ENCODE data around the gene ANO2.

Gene ANO2

GRCh38 chr12:5561846-5562245 is 383.2 kb downstream of the ANO2 start:
- no peak for ATAC-seq
- TF ChIP-seq, protein P1, sequence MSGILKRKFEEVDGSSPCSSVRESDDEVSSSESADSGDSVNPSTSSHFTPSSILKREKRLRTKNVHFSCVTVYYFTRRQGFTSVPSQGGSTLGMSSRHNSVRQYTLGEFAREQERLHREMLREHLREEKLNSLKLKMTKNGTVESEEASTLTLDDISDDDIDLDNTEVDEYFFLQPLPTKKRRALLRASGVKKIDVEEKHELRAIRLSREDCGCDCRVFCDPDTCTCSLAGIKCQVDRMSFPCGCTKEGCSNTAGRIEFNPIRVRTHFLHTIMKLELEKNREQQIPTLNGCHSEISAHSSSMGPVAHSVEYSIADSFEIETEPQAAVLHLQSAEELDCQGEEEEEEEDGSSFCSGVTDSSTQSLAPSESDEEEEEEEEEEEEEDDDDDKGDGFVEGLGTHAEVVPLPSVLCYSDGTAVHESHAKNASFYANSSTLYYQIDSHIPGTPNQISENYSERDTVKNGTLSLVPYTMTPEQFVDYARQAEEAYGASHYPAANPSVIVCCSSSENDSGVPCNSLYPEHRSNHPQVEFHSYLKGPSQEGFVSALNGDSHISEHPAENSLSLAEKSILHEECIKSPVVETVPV (CRISPR knock-in tag; IDR thresholded peaks at IDR 0.05): no peak
- TF ChIP-seq GLIS3 (CRISPR knock-in tag; IDR thresholded peaks at IDR 0.05): no peak
- no peak for TF ChIP-seq PATZ1 (CRISPR knock-in tag; IDR thresholded peaks at IDR 0.05; ENCODE audit: borderline replicate concordance)
- TF ChIP-seq ISL1 (CRISPR knock-in tag; IDR thresholded peaks at IDR 0.05): no peak
- TF ChIP-seq ZNF70 (CRISPR knock-in tag; IDR thresholded peaks at IDR 0.05): no peak
- no peak for TF ChIP-seq ARNTL (CRISPR knock-in tag; IDR thresholded peaks at IDR 0.05; ENCODE audit: borderline replicate concordance, low read depth)
- no peak for TF ChIP-seq ESRRG (CRISPR knock-in tag; IDR thresholded peaks at IDR 0.05)

DNA sequence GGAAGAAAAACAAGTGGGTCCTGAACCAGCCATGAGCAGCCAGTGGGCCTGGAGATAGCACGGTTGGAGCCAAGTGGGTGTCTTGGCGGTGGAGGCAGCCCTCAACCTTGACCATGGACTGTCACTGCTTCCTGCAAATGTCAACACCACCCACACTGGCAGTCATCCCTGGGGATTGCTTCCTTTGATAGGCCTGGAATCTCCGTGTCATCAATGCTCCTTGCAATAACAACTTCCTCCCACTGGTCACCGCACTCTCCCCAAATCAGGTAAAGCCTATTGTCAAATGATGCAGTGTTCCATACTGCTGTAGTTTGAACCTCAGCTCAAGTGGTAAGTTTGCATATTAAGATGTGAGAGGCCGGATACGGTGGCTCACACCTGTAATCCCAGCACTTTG is 384.0 kb downstream of the ANO2 start:
- TF ChIP-seq CSDC2 (CRISPR knock-in tag; IDR thresholded peaks at IDR 0.05): no peak
- TF ChIP-seq OSR1 (CRISPR knock-in tag; IDR thresholded peaks at IDR 0.05): no peak
- TF ChIP-seq BACH2 (CRISPR knock-in tag; IDR thresholded peaks at IDR 0.05; ENCODE audit: borderline replicate concordance): no peak
- TF ChIP-seq GLIS3 (CRISPR knock-in tag; IDR thresholded peaks at IDR 0.05): no peak
- TF ChIP-seq ESRRG (CRISPR knock-in tag; IDR thresholded peaks at IDR 0.05): no peak
- TF ChIP-seq ZNF565 (CRISPR knock-in tag; conservative IDR thresholded peaks at IDR 0.05; ENCODE audit: low read depth): no peak
- no peak for TF ChIP-seq CREB5 (CRISPR knock-in tag; IDR thresholded peaks at IDR 0.05; ENCODE audit: low read depth)
- no peak for TF ChIP-seq ZC3H10 (CRISPR knock-in tag; IDR thresholded peaks at IDR 0.05)
- TF ChIP-seq ZFP30 (CRISPR knock-in tag; IDR thresholded peaks at IDR 0.05): no peak
- no peak for TF ChIP-seq PPARA (CRISPR knock-in tag; IDR thresholded peaks at IDR 0.05; ENCODE audit: borderline replicate concordance)
- TF ChIP-seq PATZ1 (CRISPR knock-in tag; IDR thresholded peaks at IDR 0.05; ENCODE audit: borderline replicate concordance): no peak
- TF ChIP-seq ZNF70 (CRISPR knock-in tag; IDR thresholded peaks at IDR 0.05): no peak
- TF ChIP-seq ISL1 (CRISPR knock-in tag; IDR thresholded peaks at IDR 0.05): no peak
- no peak for ATAC-seq

GRCh38 chr12:5560265-5560664 is 384.8 kb downstream of the ANO2 start:
- ATAC-seq: no peak
- TF ChIP-seq ARNTL (CRISPR knock-in tag; IDR thresholded peaks at IDR 0.05; ENCODE audit: borderline replicate concordance, low read depth): no peak

- no peak for TF ChIP-seq PPARA (CRISPR knock-in tag; IDR thresholded peaks at IDR 0.05; ENCODE audit: borderline replicate concordance)
- ATAC-seq: no peak
Measured at GRCh38 chr12:5557906-5558305, 387.2 kb downstream of the ANO2 start.

DNA sequence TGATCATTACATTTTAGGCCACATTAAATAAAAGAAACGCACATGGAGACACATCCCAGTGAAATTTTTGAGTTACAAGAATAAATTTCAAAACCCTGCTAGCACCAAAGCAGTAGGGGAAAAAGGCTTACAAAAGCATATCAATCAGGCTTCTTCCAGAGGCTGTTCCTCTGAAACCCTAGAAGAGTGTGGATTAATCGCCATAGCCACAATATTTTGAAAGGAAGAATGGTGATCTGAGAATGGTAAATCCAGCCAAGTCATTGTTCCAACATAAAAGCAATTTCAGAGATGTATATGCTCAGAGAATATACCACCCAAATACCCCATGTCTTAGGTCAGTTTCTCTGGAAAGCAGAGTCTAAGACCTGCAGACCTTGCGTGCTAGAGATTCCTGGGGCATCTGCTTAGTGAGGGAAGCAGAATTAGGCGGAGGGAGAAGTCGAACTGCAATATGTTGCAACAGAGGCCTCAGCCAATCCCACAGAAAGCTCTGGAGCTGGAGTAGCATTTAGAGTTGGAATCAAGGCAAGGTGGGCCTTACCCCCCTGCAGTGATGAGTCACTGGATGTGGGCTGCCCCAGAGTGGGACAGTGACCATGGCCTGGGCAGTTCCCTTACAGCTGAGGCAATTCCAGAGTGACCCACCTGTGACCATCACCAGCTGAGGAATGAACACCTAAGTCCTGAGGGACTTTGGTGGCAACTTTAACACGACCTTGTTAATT is 387.9 kb downstream of the ANO2 start:
- ATAC-seq: no peak
- TF ChIP-seq GLIS3 (CRISPR knock-in tag; IDR thresholded peaks at IDR 0.05) (no peak), SNAI2 (CRISPR knock-in tag; IDR thresholded peaks at IDR 0.05) (no peak), ZFP30 (CRISPR knock-in tag; IDR thresholded peaks at IDR 0.05) (no peak), POU6F1 (CRISPR knock-in tag; IDR thresholded peaks at IDR 0.05; ENCODE audit: borderline replicate concordance, low read depth) (no peak), PPARA (CRISPR knock-in tag; IDR thresholded peaks at IDR 0.05; ENCODE audit: borderline replicate concordance) (no peak), ZNF565 (CRISPR knock-in tag; conservative IDR thresholded peaks at IDR 0.05; ENCODE audit: low read depth) (no peak), ISL1 (CRISPR knock-in tag; IDR thresholded peaks at IDR 0.05) (no peak), RARB (CRISPR knock-in tag; IDR thresholded peaks at IDR 0.05) (no peak), ARNTL (CRISPR knock-in tag; IDR thresholded peaks at IDR 0.05; ENCODE audit: borderline replicate concordance, low read depth) (no peak), ZNF8 (CRISPR knock-in tag; IDR thresholded peaks at IDR 0.05) (no peak), CSDC2 (CRISPR knock-in tag; IDR thresholded peaks at IDR 0.05) (no peak), TOX (CRISPR knock-in tag; IDR thresholded peaks at IDR 0.05; ENCODE audit: borderline replicate concordance) (no peak)
- TF ChIP-seq, protein P2, sequence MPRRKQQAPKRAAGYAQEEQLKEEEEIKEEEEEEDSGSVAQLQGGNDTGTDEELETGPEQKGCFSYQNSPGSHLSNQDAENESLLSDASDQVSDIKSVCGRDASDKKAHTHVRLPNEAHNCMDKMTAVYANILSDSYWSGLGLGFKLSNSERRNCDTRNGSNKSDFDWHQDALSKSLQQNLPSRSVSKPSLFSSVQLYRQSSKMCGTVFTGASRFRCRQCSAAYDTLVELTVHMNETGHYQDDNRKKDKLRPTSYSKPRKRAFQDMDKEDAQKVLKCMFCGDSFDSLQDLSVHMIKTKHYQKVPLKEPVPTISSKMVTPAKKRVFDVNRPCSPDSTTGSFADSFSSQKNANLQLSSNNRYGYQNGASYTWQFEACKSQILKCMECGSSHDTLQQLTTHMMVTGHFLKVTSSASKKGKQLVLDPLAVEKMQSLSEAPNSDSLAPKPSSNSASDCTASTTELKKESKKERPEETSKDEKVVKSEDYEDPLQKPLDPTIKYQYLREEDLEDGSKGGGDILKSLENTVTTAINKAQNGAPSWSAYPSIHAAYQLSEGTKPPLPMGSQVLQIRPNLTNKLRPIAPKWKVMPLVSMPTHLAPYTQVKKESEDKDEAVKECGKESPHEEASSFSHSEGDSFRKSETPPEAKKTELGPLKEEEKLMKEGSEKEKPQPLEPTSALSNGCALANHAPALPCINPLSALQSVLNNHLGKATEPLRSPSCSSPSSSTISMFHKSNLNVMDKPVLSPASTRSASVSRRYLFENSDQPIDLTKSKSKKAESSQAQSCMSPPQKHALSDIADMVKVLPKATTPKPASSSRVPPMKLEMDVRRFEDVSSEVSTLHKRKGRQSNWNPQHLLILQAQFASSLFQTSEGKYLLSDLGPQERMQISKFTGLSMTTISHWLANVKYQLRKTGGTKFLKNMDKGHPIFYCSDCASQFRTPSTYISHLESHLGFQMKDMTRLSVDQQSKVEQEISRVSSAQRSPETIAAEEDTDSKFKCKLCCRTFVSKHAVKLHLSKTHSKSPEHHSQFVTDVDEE (CRISPR knock-in tag; IDR thresholded peaks at IDR 0.05): no peak

All from SK-N-SH treated with all-trans-retinoic acid at 6 μM for 48 hours (cell line).